HS-27A (cell line): ENCODE results near the gene OR51B4.
"Not testable (repeated sequence)": the region's sequence is repeated elsewhere in the genome, so short reads cannot be mapped to it uniquely, and the experiment has no call there.

Experiments used
- DNase-seq: peaks from one replicate; pipeline ENCODE4 v3.0.0-alpha.2; 2012; ENCODE audit warnings: low read depth, missing footprints

The OR51B4 gene, protein sequence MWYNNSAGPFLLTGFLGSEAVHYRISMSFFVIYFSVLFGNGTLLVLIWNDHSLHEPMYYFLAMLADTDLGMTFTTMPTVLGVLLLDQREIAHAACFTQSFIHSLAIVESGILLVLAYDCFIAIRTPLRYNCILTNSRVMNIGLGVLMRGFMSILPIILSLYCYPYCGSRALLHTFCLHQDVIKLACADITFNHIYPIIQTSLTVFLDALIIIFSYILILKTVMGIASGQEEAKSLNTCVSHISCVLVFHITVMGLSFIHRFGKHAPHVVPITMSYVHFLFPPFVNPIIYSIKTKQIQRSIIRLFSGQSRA

DNA sequence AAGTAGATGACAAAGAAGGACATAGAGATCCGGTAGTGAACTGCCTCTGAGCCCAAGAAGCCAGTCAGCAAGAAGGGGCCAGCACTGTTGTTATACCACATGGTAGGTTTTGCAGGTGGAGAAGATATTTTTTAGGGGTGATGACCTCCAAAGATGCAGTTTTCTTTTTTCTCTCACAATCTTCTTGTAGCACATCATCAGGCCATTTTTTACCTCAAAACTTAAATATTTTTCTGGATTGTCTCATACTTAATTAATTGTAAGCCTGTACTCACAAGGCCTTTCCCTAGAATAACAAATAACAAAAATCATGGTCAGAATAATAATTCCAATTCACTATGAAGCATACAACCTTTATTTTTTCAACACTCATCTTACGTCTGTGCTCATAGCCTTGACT is at the start of gene OR51B4:
Gene OR51B4, minus strand, starts transcription at position 101 of the 400 bp plus-strand sequence. Its CDS starts 0 bp downstream, at position 101.
- no peak for DNase-seq

DNA sequence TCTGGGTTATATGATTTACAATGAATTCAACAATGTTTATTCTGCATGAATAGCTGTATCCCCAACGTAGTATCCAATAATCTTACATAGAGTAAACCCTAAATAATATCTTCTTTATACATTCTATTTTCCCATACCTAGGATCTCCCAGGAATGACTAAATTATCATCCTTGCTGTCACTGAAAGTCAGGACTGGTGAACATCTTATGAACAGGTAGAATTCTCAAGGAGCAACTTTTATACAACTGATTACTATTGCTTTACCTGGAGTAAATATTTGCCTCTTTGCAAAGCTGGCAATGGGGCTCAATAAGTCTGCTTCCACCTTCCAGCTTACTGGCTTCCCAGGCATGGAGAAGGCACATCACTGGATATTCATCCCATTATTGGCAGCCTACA is 49.5 kb upstream of the OR51B4 start, which contains the start of gene OR51B6:
Gene OR51B6, plus strand, starts transcription at position 301 of the 400 bp plus-strand sequence. Its CDS starts 0 bp downstream, at position 301.
- DNase-seq, result no peak

GRCh38 chr11:5349550-5349949 is 47.8 kb upstream of the OR51B4 start:
- DNase-seq, result no peak

DNA sequence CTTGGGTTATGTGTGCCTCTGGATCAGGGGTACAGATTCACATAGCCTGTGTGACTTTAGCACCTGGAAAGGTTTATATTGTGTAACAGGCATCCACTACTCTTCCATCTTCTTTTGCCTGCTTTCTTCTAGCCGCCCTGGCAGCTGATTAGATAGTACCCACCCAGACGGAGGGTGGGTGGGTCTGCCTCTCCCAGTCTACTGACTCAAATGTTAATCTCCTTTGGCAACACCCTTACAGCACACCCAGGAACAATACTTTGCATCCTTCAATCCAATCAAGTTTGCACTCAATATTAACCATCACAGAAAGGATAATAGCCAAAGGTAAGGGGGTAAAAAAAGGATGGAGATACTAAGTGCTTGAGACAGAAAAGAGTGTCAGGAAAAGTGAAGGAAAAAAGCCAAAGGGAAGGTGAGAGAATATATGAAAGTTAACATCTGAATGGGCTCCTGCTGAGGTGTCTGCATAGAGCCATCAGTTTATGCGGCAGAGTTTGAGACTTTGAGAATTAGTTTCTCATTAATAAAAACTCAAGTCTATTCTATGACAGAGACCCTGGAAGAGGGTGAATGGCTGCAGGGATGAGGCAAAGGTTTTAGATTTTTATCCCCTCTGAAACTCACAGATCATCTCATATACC is 46.9 kb upstream of the OR51B4 start:
- DNase-seq, result no peak

- DNase-seq, result no peak
These were observed 44.1 kb upstream of the OR51B4 start for GRCh38 chr11:5345831-5346230.

DNA sequence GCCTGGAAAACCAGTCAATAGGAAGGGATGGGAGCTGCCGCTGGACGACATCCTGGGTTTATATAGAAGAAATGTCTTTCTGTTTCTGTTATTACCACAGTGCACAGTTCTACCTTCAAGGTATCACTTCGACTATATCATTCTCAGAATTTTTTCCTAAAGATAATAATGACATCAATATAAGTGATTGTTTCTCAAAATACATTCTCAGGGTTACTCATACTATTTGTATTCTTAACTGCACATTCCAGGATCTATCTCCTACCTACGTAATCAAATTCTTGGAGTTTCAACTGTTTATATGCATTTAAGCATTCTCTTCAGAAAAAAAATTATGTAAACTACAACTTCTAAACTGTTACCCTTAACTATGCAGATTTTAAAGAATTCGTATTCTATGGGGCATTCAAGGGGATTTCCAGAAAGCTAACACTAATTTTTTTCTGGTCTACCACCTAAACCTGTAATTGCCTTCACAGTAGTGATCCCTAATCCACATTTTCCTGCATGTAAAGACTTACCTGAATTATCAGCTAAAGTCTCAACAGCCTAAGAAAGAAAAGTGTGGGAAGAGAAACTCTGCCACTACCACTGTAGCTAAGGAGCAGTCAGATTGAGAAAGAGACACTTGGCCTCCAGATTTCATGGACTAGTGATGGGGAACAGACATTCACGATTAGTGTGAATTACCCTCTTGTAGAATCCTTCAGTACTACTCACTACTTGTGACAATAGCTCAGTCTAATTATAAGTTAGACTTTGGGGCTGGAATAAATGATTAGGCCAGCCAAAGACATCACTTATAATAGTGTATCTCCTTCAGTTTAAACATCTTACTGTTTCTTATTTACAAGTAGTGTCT is 42.0 kb upstream of the OR51B4 start, which contains the start of gene OR51B5:
Gene OR51B5, minus strand, starts transcription at position 51 of the 862 bp plus-strand sequence. Its CDS starts 0 bp downstream, at position 51.
- no peak for DNase-seq

DNA sequence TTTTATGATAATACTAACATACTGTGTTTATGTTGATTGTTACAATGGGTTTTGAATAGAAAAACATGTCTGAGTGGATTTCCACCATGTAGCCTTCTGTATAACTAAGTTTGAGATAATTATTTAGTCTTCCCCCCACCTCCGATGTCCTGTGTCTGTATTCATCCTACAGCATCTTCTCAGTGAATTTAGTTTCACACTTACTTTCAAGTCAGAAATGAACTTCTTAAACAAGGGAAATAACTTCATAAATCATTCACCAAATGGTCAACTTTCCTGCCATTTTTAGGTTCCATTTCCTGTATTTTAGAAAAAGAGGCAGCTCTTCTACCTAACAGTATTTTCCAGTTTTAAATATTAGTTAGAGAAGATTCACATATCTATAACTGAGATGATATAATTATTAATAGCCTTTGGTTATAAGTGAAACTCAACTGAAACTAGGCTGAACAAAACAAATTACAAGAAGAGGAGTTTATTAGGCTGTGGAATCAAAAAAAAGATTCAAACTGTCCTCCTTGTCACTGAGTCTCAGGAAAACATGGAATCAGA is 38.1 kb upstream of the OR51B4 start:
- no peak for DNase-seq

DNA sequence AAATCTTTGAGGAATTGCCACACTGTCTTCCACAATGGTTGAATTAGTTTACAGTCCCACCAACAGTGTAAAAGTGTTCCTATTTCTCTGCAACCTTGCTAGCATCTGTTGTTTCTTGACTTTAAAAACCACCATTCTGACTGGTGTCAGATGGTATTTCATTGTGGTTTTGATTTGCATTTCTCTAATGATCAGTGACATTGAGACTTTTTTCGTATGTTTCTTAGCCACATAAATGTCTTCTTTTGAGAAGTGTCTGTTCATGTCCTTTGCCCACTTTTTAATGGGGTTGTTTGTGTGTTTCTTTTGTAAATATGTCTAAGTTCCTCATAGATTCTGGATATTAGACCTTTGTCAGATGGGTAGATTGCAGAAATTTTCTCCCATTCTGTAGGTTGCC is 35.5 kb upstream of the OR51B4 start:
- not testable (repeated sequence) for DNase-seq

- no peak for DNase-seq
These were observed 34.6 kb upstream of the OR51B4 start for GRCh38 chr11:5336331-5336730.

DNA sequence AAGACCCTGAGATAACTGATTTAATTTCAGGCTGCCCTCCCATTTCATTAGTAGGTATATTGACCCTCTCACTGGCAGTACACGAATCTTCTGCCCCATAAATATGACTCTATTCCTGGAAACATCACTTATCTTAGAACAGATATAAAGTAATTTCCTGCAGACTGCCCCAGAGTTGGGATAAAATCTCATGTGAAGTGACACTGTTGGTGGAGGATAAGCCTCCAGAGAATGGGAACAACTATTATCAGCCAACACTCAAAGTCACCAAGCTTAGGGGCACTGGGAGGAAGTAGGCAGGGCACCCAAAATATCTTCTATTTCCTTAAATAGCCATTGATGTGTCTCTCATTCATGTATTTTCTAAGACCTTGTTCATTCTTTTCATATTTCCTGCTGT is 33.4 kb upstream of the OR51B4 start:
- DNase-seq, result no peak

DNA sequence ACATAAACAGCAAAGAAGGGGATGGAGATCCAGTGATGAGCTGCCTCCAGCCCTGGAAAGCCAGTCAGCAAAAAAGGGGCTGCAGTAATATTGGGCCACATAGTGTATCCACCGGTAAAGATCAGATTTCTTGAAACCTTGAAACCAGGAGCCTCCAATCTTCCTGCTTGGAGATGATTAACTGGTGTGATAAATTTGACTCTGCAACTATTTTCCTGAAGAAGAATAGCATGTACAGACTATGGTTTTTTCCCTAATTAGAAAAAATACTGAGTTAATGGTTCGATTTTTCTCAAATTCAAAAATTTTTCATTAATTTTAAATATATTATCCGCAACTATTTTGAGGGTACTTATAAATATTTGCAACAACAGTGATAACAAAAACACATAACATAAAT is 22.5 kb upstream of the OR51B4 start, which contains the start of gene OR51B2:
Gene OR51B2, minus strand, starts transcription at position 101 of the 400 bp plus-strand sequence. Its CDS starts 0 bp downstream, at position 101.
- no peak for DNase-seq

DNA sequence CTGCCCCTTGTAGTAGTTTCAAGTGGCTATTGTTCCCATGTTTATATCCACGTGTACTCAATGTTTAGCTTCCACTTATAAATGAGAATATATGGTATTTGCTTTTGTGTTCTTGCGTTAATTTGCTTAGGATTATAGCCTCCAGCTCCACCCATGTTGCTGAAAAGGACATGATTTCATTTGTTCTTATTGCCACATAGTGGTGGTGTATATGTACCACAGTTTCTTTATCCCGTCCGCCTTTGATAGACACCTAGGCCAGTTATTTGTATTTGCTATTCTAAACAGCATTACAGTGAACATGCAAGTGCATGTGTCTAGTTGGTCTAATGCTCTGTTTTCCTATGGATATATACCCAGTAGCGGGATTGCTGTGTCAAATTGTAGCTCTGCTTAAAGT is 15.5 kb upstream of the OR51B4 start:
- no peak for DNase-seq

DNA sequence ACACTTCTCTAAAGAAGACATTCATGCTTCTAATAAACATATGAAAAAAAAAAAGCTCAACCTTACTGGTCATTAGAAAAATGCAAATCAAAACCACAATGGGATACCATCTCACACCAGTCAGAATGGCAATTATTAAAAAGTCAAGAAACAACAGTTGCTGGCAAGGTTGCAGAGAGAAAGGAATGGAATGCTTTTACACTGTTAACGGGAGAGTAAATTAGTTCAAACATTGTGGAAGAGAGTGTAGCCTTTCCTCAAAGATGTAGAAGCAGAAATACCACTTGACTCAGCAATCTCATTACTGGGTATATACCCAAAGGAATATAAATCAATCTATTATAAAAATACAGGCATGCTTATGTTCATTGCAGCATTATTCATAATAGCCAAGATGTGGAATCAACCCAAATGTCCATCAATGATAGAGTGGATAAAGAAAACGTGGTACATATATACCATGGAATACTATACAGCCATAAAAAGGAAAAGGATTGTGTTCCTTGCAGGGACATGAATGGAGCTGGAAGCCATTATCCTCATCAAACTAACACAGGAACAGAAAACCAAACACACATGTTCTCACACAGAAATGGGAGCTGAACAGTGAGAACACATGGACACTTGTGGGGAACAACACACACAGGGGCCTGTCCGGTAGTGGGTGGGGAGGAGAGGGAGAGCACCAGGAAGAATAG is 11.7 kb upstream of the OR51B4 start:
- not testable (repeated sequence) for DNase-seq

DNA sequence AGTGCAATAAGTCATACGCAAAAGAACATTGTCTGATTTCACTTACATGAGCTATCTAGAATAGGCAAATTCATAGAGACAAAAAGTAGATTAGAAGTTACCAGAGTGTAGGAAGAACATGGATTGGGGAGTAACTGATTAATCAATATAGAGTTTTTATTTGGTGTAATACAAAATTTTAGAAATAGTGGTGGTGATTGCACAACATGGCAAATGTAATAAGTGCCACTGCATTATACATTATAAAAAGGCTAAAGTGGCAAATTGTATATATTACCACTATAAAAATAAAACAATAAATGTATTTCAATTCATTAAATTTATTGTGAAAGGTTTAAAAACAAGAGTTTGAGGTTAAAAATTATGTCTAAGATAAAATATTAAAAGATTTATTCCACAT is 8.7 kb upstream of the OR51B4 start:
- no peak for DNase-seq

DNA sequence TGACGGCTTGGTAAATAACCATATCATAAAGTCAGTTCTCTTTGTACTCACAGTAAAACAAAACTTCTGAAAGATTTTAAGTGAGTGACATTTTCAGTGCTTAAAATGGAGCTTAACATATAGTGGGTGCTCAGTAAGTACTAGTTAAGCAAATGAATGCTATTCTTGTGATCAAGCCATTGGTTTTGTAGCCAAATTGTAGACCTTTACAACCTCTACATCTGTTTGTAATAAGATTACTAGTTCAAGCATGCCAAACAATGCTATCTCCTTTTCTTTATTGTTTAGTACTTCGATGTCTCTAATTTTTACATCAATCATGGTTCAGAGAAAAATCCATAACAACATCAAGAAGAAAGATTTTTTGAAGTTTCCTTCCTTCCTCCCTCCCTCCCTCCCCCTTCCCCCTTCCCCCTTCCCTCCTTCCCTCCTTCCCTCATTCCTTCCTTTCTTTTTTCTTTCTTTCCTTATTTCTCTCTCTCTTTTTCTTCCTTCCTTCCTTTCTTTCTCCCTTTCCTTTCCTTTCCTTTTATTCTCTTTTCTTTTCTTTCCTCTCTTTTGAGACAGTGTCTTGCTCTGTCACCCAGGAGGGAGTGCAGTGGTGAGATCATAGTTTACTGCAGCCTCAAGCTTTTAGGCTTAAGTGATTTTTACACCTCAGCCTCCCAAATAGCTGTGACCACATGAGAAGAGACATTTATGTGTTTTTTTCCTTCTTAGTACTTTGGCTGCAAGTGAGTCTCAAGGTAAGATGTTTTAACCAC is 5.7 kb upstream of the OR51B4 start:
- no peak for DNase-seq

DNA sequence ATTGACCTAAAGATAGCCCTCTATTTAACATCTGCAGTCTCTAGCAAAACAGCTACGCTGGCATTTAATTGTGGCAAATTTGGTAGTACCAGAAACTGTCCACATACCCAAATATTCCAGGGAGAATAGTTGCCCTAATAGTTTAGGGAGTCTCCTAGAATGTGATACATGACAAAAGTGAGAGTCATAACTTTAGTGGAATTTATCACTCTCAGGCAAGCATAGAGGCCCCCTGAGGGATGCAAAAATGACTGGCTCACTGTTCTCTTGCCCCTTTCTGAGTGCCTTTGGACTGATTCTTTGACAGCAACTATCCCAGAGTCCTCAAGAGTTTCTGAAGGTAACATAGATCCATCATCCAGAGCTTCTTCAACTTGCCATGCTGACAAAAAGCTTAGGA is 2.3 kb upstream of the OR51B4 start:
- DNase-seq, result no peak

- DNase-seq, result no peak
These were observed 1.9 kb upstream of the OR51B4 start for GRCh38 chr11:5303626-5304025.

DNA sequence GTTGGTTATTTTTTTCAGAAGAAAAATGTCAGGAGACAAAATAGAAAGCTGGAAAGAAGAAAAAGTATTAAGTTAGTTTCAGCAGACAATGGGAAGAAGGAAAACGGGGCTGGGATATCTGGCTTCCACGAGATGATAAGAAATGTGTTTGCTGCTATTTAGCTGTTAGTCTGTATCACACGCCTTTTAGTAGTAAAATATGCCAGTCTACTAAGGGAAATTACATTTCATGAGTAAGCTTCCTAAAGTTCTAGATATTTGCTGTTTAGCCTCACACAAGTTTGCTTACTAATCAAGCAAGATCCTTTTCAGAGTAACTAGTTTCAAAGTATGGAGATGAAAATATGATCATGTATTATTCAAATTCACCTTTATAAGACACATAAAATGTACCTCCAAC is 1.5 kb downstream of the OR51B4 start:
- DNase-seq, result no peak

DNA sequence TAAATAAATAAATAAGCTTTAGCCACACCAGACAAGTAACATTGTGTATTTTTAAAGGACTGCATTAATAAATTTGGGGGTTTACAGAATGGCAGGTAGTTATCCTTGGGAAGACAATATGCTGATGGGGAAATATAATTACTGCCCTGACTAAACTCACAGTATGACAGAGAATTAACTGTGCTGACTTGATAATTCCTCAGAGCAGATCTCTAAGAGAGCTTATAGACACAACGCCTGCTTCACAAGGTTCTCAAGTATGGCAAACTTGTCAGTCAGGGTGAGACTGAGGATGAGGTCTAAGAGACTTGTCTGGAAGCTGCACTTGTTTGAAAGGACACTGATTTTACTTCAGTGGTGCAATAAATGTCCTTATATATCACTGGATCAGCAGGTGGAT is 3.3 kb downstream of the OR51B4 start:
- DNase-seq, result no peak

- DNase-seq, result no peak
These were observed 3.9 kb downstream of the OR51B4 start for GRCh38 chr11:5297721-5298323.
